ENCODE results near the gene NMRAL1. TPM values are rescaled to one million over a fixed set of nuclear protein-coding genes. Genes with fewer than 3 reads are reported as not detected.
A peak's percentile ranks its signal among the peaks of the same experiment; 100 is the strongest.

The NMRAL1 gene
- total and polyA plus RNA-seq, 2 experiments from 2014 or later = 37.4 to 44.2 TPM

GRCh38 chr16:4500272-4500671 lies 25.8 kb upstream of the NMRAL1 start:
- H3K9ac ChIP-seq = peak overlapping the region; percentile 17; the same call in 1 of the 2 replicates
- H3K4me3 ChIP-seq = peak overlapping the region; percentile 40
- H3K4me1 ChIP-seq (ENCODE audit: insufficient read depth) = peaks cover 41% of the 10 kb centered on the region

GRCh38 chr16:4499196-4499555 lies 24.8 kb upstream of the NMRAL1 start:
- Histone ChIP-seq H3K27ac (no peak overlapping the region), H4K20me1 (ENCODE audit: insufficient read depth) (no peaks in the 10 kb centered on the region), H3F3A (ENCODE audit: insufficient read depth) (peaks cover 56% of the 10 kb centered on the region), H3K9me3 (ENCODE audit: low read depth) (no peaks in the 10 kb centered on the region), H3K27me3 (replicated peaks; ENCODE audit: insufficient read depth) (no peaks in the 10 kb centered on the region), H3K4me2 (ENCODE audit: unreplicated experiment) (no peak overlapping the region), H3K79me2 (ENCODE audit: insufficient read depth) (peaks cover 66% of the 10 kb centered on the region), H3K9me2 (ENCODE audit: insufficient read depth) (no peaks in the 10 kb centered on the region), H3K4me3 (no peak overlapping the region), H2AFZ (no peak overlapping the region), H3K36me3 (ENCODE audit: low read depth) (no peaks in the 10 kb centered on the region), H3K9ac (no peak overlapping the region), H3K4me1 (ENCODE audit: insufficient read depth) (peaks cover 52% of the 10 kb centered on the region)
- no peak for TF ChIP-seq EZH2 (IDR thresholded peaks at IDR 0.05; ENCODE audit: insufficient read depth, poor library complexity, severe bottlenecking)
- TF ChIP-seq EZH2phosphoT487 (IDR thresholded peaks at IDR 0.05; ENCODE audit: insufficient read depth, low read depth) = no peak
- in situ Hi-C loops (cut with MboI) = no loop called here
- DNase-seq = no peak
- 97% methylated on average over 4 of the region's 4 CpGs for WGBS, 2 experiments (ENCODE audit: low coverage in 1 of 2, low lambda C conversion rate in 2 of 2, missing lambda C conversion rate in 2 of 2)

More at GRCh38 chr16:4500272-4500671, 25.8 kb upstream of the NMRAL1 start:
- peak overlapping the region; percentile 74 for H3K4me2 ChIP-seq (ENCODE audit: unreplicated experiment)
- TF ChIP-seq EZH2 (IDR thresholded peaks at IDR 0.05; ENCODE audit: insufficient read depth, poor library complexity, severe bottlenecking) (no peak), EZH2phosphoT487 (IDR thresholded peaks at IDR 0.05; ENCODE audit: insufficient read depth, low read depth) (no peak)
- no peaks in the 10 kb centered on the region for H3K36me3 ChIP-seq (ENCODE audit: low read depth)
- H3K9me3 ChIP-seq (ENCODE audit: low read depth) = no peaks in the 10 kb centered on the region
- peaks cover 66% of the 10 kb centered on the region for H3K79me2 ChIP-seq (ENCODE audit: insufficient read depth)
- peak overlapping the region; percentile 52 for H3K27ac ChIP-seq
- in situ Hi-C loops (cut with MboI) = no loop called here
- H3K9me2 ChIP-seq (ENCODE audit: insufficient read depth) = no peaks in the 10 kb centered on the region
- WGBS, 2 experiments (ENCODE audit: low coverage in 1 of 2, low lambda C conversion rate in 2 of 2, missing lambda C conversion rate in 2 of 2) = 8 to 15% methylated on average over 3 of the region's 3 CpGs
- H2AFZ ChIP-seq = no peak overlapping the region
- H4K20me1 ChIP-seq (ENCODE audit: insufficient read depth) = no peaks in the 10 kb centered on the region
- no peaks in the 10 kb centered on the region for H3K27me3 ChIP-seq (replicated peaks; ENCODE audit: insufficient read depth)
- peak; percentile 92 for DNase-seq
- peaks cover 45% of the 10 kb centered on the region for H3F3A ChIP-seq (ENCODE audit: insufficient read depth)

GRCh38 chr16:4498546-4499195 lies 24.2 kb upstream of the NMRAL1 start:
- Histone ChIP-seq H3K9me3 (ENCODE audit: low read depth) (no peaks in the 10 kb centered on the region), H3K4me2 (ENCODE audit: unreplicated experiment) (no peak overlapping the region), H3K36me3 (ENCODE audit: low read depth) (no peaks in the 10 kb centered on the region), H3K9me2 (ENCODE audit: insufficient read depth) (no peaks in the 10 kb centered on the region), H3F3A (ENCODE audit: insufficient read depth) (peaks cover 57% of the 10 kb centered on the region), H2AFZ (no peak overlapping the region), H3K27me3 (replicated peaks; ENCODE audit: insufficient read depth) (no peaks in the 10 kb centered on the region), H3K27ac (no peak overlapping the region), H4K20me1 (ENCODE audit: insufficient read depth) (no peaks in the 10 kb centered on the region), H3K4me1 (ENCODE audit: insufficient read depth) (peaks cover 53% of the 10 kb centered on the region), H3K4me3 (no peak overlapping the region), H3K79me2 (ENCODE audit: insufficient read depth) (peaks cover 71% of the 10 kb centered on the region), H3K9ac (no peak overlapping the region)
- in situ Hi-C loops (cut with MboI) = no loop called here
- DNase-seq = no peak
- 94 to 98% methylated on average over 8 of the region's 8 CpGs for WGBS, 2 experiments (ENCODE audit: low coverage in 1 of 2, low lambda C conversion rate in 2 of 2, missing lambda C conversion rate in 2 of 2)
- no peak for TF ChIP-seq EZH2 (IDR thresholded peaks at IDR 0.05; ENCODE audit: insufficient read depth, poor library complexity, severe bottlenecking)
- TF ChIP-seq EZH2phosphoT487 (IDR thresholded peaks at IDR 0.05; ENCODE audit: insufficient read depth, low read depth) = no peak

- WGBS, 2 experiments (ENCODE audit: low coverage in 1 of 2, low lambda C conversion rate in 2 of 2, missing lambda C conversion rate in 2 of 2) = 29 to 41% methylated on average over 4 of the region's 4 CpGs
- H4K20me1 ChIP-seq (ENCODE audit: insufficient read depth) = no peaks in the 10 kb centered on the region
- H3K36me3 ChIP-seq (ENCODE audit: low read depth) = no peaks in the 10 kb centered on the region
- H3K4me1 ChIP-seq (ENCODE audit: insufficient read depth) = peaks cover 47% of the 10 kb centered on the region
- H2AFZ ChIP-seq = no peak overlapping the region
- H3K27ac ChIP-seq = peak overlapping the region; percentile 63
- no peak for TF ChIP-seq EZH2phosphoT487 (IDR thresholded peaks at IDR 0.05; ENCODE audit: insufficient read depth, low read depth)
- TF ChIP-seq EZH2 (IDR thresholded peaks at IDR 0.05; ENCODE audit: insufficient read depth, poor library complexity, severe bottlenecking) = no peak
- peak overlapping the region; percentile 54 for H3K4me2 ChIP-seq (ENCODE audit: unreplicated experiment)
- H3K4me3 ChIP-seq = no peak overlapping the region
- no peaks in the 10 kb centered on the region for H3K9me3 ChIP-seq (ENCODE audit: low read depth)
- peaks cover 72% of the 10 kb centered on the region for H3K79me2 ChIP-seq (ENCODE audit: insufficient read depth)
- in situ Hi-C loops (cut with MboI) = no loop called here
- H3K9me2 ChIP-seq (ENCODE audit: insufficient read depth) = no peaks in the 10 kb centered on the region
- DNase-seq = peak; percentile 79
- no peak overlapping the region for H3K9ac ChIP-seq
- no peaks in the 10 kb centered on the region for H3K27me3 ChIP-seq (replicated peaks; ENCODE audit: insufficient read depth)
- H3F3A ChIP-seq (ENCODE audit: insufficient read depth) = peaks cover 50% of the 10 kb centered on the region
These were observed 21.9 kb upstream of the NMRAL1 start for GRCh38 chr16:4496305-4496704.
